Parathyroid adenoma (tissue), 2 donors: ENCODE results near the gene GALE.
"Not testable (repeated sequence)": the region's sequence is repeated elsewhere in the genome, so short reads cannot be mapped to it uniquely, and the experiment has no call there.

Experiments used
- H2AFZ ChIP-seq: fragments of 300-600 bp; sonication (generic); one replicate; pipeline ENCODE4 v1.7.0; 2017; ENCODE audit warnings: antibody characterized with exemption, mild to moderate bottlenecking
- H3K27ac ChIP-seq: fragments of 300-600 bp; sonication (generic); one replicate; pipeline ENCODE4 v1.7.0; 2017
- H3K27me3 ChIP-seq: fragments of 300-600 bp; sonication (generic); one replicate; pipeline ENCODE4 v1.7.0; 2017; ENCODE audit warnings: low read length; ENCODE audit not compliant: control insufficient read depth, insufficient read depth
- H3K36me3 ChIP-seq: fragments of 300-600 bp; sonication (generic); one replicate; pipeline ENCODE4 v1.7.0; 2017; ENCODE audit warnings: low read length; ENCODE audit not compliant: control insufficient read depth, insufficient read depth
- H3K4me1 ChIP-seq: fragments of 300-600 bp; sonication (generic); one replicate; pipeline ENCODE4 v1.7.0; 2017; ENCODE audit warnings: control low read depth
- H3K4me2 ChIP-seq: fragments of 300-600 bp; sonication (generic); one replicate; pipeline ENCODE4 v1.7.0; 2017; ENCODE audit warnings: low read length
- H3K4me3 ChIP-seq: fragments of 300-600 bp; sonication (generic); one replicate; pipeline ENCODE4 v1.7.0; 2017; ENCODE audit warnings: low read depth, low read length
- H3K79me2 ChIP-seq: fragments of 300-600 bp; sonication (generic); one replicate; pipeline ENCODE4 v1.7.0; 2017; ENCODE audit warnings: control low read depth
- H3K9ac ChIP-seq: fragments of 300-600 bp; sonication (generic); one replicate; pipeline ENCODE4 v1.7.0; 2017; ENCODE audit warnings: mild to moderate bottlenecking
- H3K9me3 ChIP-seq: fragments of 300-600 bp; sonication (generic); one replicate; pipeline ENCODE4 v1.7.0; 2017; ENCODE audit warnings: low read length; ENCODE audit not compliant: control insufficient read depth
- CTCF ChIP-seq: fragments of 300-600 bp; sonication (generic); IDR thresholded peaks from one replicate; pipeline ENCODE4 v1.7.0; 2017; ENCODE audit warnings: antibody characterized with exemption, mild to moderate bottlenecking
- donor health status: primary hyperparathyroidism.

The GALE gene

GRCh38 chr1:23796466-23797271 is 3.9 kb downstream of the GALE start:
- Histone ChIP-seq H2AFZ (no peak overlapping the region), H3K36me3 (no peaks in the 10 kb centered on the region), H3K9ac (no peak overlapping the region)

GRCh38 chr1:23795676-23796465 is 4.7 kb downstream of the GALE start:
- Histone ChIP-seq H3K27me3 (no peaks in the 10 kb centered on the region), H3K9ac (no peak overlapping the region), H3K4me3 (no peak overlapping the region), H3K4me1 (peaks cover 7% of the 10 kb centered on the region), H3K4me2 (peak overlapping the region; percentile 33), H3K9me3 (no peaks in the 10 kb centered on the region), H3K79me2 (peaks cover 3% of the 10 kb centered on the region), H3K36me3 (no peaks in the 10 kb centered on the region), H2AFZ (no peak overlapping the region), H3K27ac (no peak overlapping the region)
- no peak for TF ChIP-seq CTCF

More at GRCh38 chr1:23796466-23797271, 3.9 kb downstream of the GALE start:
- Histone ChIP-seq H3K79me2 (no peaks in the 10 kb centered on the region), H3K4me1 (peaks cover 7% of the 10 kb centered on the region), H3K4me2 (no peak overlapping the region), H3K9me3 (no peaks in the 10 kb centered on the region), H3K27me3 (no peaks in the 10 kb centered on the region), H3K27ac (peak overlapping the region; percentile 24), H3K4me3 (no peak overlapping the region)
- peak; percentile 28 for TF ChIP-seq CTCF

- H3K27ac ChIP-seq, H3K4me1 ChIP-seq, H3K4me2 ChIP-seq, H3K79me2 ChIP-seq, H3K9me3 ChIP-seq, H2AFZ ChIP-seq, H3K9ac ChIP-seq, H3K4me3 ChIP-seq, H3K27me3 ChIP-seq, H3K36me3 ChIP-seq: not testable (repeated sequence)
These were observed 5.8 kb downstream of the GALE start for GRCh38 chr1:23794732-23795182.

DNA sequence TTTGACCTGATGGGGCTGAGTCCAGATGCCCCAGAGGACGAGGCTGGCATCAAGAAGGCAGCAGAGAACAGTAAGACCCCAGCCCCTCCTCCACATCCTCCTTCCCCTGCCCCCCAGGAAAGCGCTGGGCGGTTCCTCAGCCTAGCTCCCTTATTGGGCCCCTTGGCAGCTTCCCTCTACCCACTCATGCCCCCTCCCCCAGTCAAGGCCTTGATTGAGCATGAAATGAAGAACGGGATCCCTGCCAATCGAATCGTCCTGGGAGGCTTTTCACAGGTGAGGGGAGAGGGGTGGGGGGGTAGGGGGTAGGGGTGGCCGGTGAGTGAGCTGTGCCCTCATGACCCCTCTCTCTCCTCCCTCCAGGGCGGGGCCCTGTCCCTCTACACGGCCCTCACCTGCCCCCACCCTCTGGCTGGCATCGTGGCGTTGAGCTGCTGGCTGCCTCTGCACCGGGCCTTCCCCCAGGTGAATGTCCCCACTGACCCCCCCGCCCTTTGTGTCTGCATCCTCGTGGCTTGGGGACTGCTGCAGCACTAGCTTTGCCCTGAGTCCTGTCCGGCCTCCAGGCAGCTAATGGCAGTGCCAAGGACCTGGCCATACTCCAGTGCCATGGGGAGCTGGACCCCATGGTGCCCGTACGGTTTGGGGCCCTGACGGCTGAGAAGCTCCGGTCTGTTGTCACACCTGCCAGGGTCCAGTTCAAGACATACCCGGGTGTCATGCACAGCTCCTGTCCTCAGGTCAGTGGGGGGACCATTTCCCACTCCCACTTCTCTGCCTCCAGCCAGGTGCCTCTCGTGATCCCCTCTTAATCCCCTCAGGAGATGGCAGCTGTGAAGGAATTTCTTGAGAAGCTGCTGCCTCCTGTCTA is 6.5 kb downstream of the GALE start:
- Histone ChIP-seq H3K9ac (no peak overlapping the region), H2AFZ (no peak overlapping the region), H3K27me3 (no peaks in the 10 kb centered on the region), H3K4me3 (peak overlapping the region; percentile 3), H3K79me2 (peaks cover 3% of the 10 kb centered on the region), H3K4me2 (peak overlapping the region; percentile 1), H3K4me1 (peaks cover 2% of the 10 kb centered on the region), H3K27ac (no peak overlapping the region), H3K36me3 (no peaks in the 10 kb centered on the region), H3K9me3 (no peaks in the 10 kb centered on the region)
- no peak for TF ChIP-seq CTCF
